Measurements from ENCODE around the gene GMCL2. TPM values are rescaled to one million over a fixed set of nuclear protein-coding genes. Genes with fewer than 3 reads are reported as not detected.

GMCL2 gene
- polyA plus RNA-seq, 1 donor (not counting 4 experiments of a cell fraction or from before 2014, with no cell fraction given) = not detected

DNA sequence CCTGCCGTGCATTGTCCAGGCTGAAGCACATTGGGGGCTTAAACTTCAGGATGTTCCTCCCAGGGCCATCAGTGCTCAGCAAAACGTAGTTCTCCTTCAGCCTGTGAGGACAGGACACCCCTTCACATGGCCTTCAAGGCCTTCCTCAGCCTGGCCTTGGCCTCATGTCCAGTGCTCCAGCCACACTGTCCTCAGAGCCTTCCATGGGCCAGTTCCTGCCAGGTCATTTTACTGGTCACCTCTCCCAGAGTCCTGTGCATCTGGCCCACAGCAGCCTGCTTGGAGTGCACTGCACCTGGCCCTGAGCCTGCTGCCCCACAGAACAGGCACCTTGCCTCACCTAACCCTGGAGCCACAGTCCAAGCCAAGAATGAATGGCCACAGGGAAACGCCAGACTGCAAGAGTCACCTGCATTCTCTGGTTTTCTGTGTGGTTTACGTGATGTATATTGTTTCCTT lies 25.9 kb upstream of the GMCL2 start:
- H3K4me1 ChIP-seq (ENCODE audit: control insufficient read depth, extremely low read depth, insufficient read depth, low read length) = no peaks in the 10 kb centered on the region
- H3K4me2 ChIP-seq (ENCODE audit: control insufficient read depth, extremely low read depth, insufficient read depth, low read depth, low read length) = no peak overlapping the region
- peaks cover 8% of the 10 kb centered on the region for H3K79me2 ChIP-seq (ENCODE audit: control insufficient read depth, insufficient read depth, low read length)
- FAIRE-seq (no peak), DNase-seq (ENCODE audit: low read depth, low spot score) (no peak)
- peaks cover 49 to 53% of the 10 kb centered on the region in 2 experiments for H3K36me3 ChIP-seq (ENCODE audit: control insufficient read depth in 2 of 2, extremely low read depth in 1 of 2, insufficient read depth in 2 of 2, low read length in 2 of 2)
- no peaks in the 10 kb centered on the region for H3K9me3 ChIP-seq (ENCODE audit: control insufficient read depth, low read depth, low read length)
- no peaks in the 10 kb centered on the region for H3K27me3 ChIP-seq (ENCODE audit: control insufficient read depth, extremely low read depth, insufficient read depth, low read length)
- no peak overlapping the region for H3K4me3 ChIP-seq (ENCODE audit: control insufficient read depth in 2 of 3, extremely low read depth in 1 of 3, insufficient read depth in 2 of 3, low read depth in 1 of 3, low read length in 3 of 3)
- H4K20me1 ChIP-seq (ENCODE audit: control insufficient read depth, extremely low read depth, insufficient read depth, low read length) = peaks cover 32% of the 10 kb centered on the region
- H2AFZ ChIP-seq (ENCODE audit: control insufficient read depth, low read length) = no peak overlapping the region
- dilution Hi-C loops (cut with MboI; ENCODE audit: extremely low pct_ligation_motif_present, low sequenced_read_pairs) = no loop called here
- H3K27ac ChIP-seq (ENCODE audit: control insufficient read depth, insufficient read depth, low read length) = no peak overlapping the region
- H3K9ac ChIP-seq (ENCODE audit: control insufficient read depth, extremely low read depth, insufficient read depth, low read length) = no peak overlapping the region
- H3K9me1 ChIP-seq (ENCODE audit: control insufficient read depth, extremely low read depth, insufficient read depth, low read length) = peaks cover 4% of the 10 kb centered on the region
- TF ChIP-seq, protein P1, sequence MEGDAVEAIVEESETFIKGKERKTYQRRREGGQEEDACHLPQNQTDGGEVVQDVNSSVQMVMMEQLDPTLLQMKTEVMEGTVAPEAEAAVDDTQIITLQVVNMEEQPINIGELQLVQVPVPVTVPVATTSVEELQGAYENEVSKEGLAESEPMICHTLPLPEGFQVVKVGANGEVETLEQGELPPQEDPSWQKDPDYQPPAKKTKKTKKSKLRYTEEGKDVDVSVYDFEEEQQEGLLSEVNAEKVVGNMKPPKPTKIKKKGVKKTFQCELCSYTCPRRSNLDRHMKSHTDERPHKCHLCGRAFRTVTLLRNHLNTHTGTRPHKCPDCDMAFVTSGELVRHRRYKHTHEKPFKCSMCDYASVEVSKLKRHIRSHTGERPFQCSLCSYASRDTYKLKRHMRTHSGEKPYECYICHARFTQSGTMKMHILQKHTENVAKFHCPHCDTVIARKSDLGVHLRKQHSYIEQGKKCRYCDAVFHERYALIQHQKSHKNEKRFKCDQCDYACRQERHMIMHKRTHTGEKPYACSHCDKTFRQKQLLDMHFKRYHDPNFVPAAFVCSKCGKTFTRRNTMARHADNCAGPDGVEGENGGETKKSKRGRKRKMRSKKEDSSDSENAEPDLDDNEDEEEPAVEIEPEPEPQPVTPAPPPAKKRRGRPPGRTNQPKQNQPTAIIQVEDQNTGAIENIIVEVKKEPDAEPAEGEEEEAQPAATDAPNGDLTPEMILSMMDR (optimal IDR thresholded peaks at IDR 0.05 in 1 of 3, IDR thresholded peaks at IDR 0.05 in 1 of 3, conservative IDR thresholded peaks at IDR 0.05 in 1 of 3; ENCODE audit: extremely low read depth in 1 of 3, insufficient read depth in 2 of 3, low read length in 3 of 3) = no peak
- TF ChIP-seq EZH2 (IDR thresholded peaks at IDR 0.05; ENCODE audit: low read length) = no peak

- no peaks in the 10 kb centered on the region for H3K4me1 ChIP-seq (ENCODE audit: control insufficient read depth, extremely low read depth, insufficient read depth, low read length)
- no peak overlapping the region for H3K4me3 ChIP-seq (ENCODE audit: control insufficient read depth in 2 of 3, extremely low read depth in 1 of 3, insufficient read depth in 2 of 3, low read depth in 1 of 3, low read length in 3 of 3)
- no peaks in the 10 kb centered on the region for H3K9me3 ChIP-seq (ENCODE audit: control insufficient read depth, low read depth, low read length)
- H3K9ac ChIP-seq (ENCODE audit: control insufficient read depth, extremely low read depth, insufficient read depth, low read length) = no peak overlapping the region
- H3K9me1 ChIP-seq (ENCODE audit: control insufficient read depth, extremely low read depth, insufficient read depth, low read length) = peaks cover 4% of the 10 kb centered on the region
- no peak overlapping the region for H3K27ac ChIP-seq (ENCODE audit: control insufficient read depth, insufficient read depth, low read length)
- H3K4me2 ChIP-seq (ENCODE audit: control insufficient read depth, extremely low read depth, insufficient read depth, low read depth, low read length) = no peak overlapping the region
- dilution Hi-C loops (cut with MboI; ENCODE audit: extremely low pct_ligation_motif_present, low sequenced_read_pairs) = no loop called here
- peaks cover 38% of the 10 kb centered on the region for H4K20me1 ChIP-seq (ENCODE audit: control insufficient read depth, extremely low read depth, insufficient read depth, low read length)
- H2AFZ ChIP-seq (ENCODE audit: control insufficient read depth, low read length) = no peak overlapping the region
- peaks cover 13% of the 10 kb centered on the region for H3K79me2 ChIP-seq (ENCODE audit: control insufficient read depth, insufficient read depth, low read length)
- no peaks in the 10 kb centered on the region for H3K27me3 ChIP-seq (ENCODE audit: control insufficient read depth, extremely low read depth, insufficient read depth, low read length)
- peaks cover 52 to 55% of the 10 kb centered on the region in 2 experiments for H3K36me3 ChIP-seq (ENCODE audit: control insufficient read depth in 2 of 2, extremely low read depth in 1 of 2, insufficient read depth in 2 of 2, low read length in 2 of 2)
- DNase-seq (ENCODE audit: low read depth, low spot score) (no peak), FAIRE-seq (no peak)
- TF ChIP-seq, protein P1 (optimal IDR thresholded peaks at IDR 0.05 in 1 of 3, IDR thresholded peaks at IDR 0.05 in 1 of 3, conservative IDR thresholded peaks at IDR 0.05 in 1 of 3; ENCODE audit: extremely low read depth in 1 of 3, insufficient read depth in 2 of 3, low read length in 3 of 3) = no peak
- no peak for TF ChIP-seq EZH2 (IDR thresholded peaks at IDR 0.05; ENCODE audit: low read length)
Measured at GRCh38 chr5:178212241-178213002, 25.3 kb upstream of the GMCL2 start.
